Cardiac muscle cell (in vitro differentiated cells and primary cell): ENCODE data around the gene SOX5. TPM values are rescaled to one million over a fixed set of nuclear protein-coding genes. Genes with fewer than 3 reads are reported as not detected.
"Not testable (repeated sequence)": the region's sequence is repeated elsewhere in the genome, so short reads cannot be mapped to it uniquely, and the experiment has no call there.

ENCODE experiments used
- DNase-seq, 2 donors: peaks; one replicate each; pipeline versions ENCODE4 v3.0.0 to v3.0.0-alpha.2; 2010 to 2017; ENCODE audit warnings: low read depth in 1 of 2, low spot score in 1 of 2
- H3K27ac ChIP-seq: fragments of 200-600 bp; sonication (generic); 2 replicates; pipeline ENCODE4 v1.5.1; 2016
- H3K27me3 ChIP-seq: fragments of 200-600 bp; sonication (generic); 2 replicates; pipeline ENCODE4 v1.6.0; 2016; ENCODE audit warnings: control low read depth
- H3K36me3 ChIP-seq: fragments of 200-600 bp; sonication (generic); 2 replicates; pipeline ENCODE4 v1.5.1; 2016; ENCODE audit warnings: control low read depth
- H3K4me1 ChIP-seq: fragments of 200-600 bp; sonication (generic); 2 replicates; pipeline ENCODE4 v1.8.1; 2017; ENCODE audit warnings: low read depth, mild to moderate bottlenecking, mixed run types
- H3K4me3 ChIP-seq: fragments of 200-600 bp; sonication (generic); 2 replicates; pipeline ENCODE4 v1.5.1; 2016; ENCODE audit warnings: mild to moderate bottlenecking
- H3K9me3 ChIP-seq: fragments of 200-600 bp; sonication (generic); 2 replicates; pipeline ENCODE4 v1.5.1; 2017; ENCODE audit warnings: low read depth, mild to moderate bottlenecking, control low read depth
- polyA plus RNA-seq: library from polyadenylated mRNA; unstranded; fragments of >200 nt; fragmentation: Nextera tagmentation; extraction: Ambion mirVana; gene quantifications from 2 replicates; pipeline ENCODE4 v1.2.1, GENCODE V29; 2016
- total RNA-seq: library from RNA; depleted of rRNA; stranded (reverse); fragments of >200 nt; gene quantifications from 2 replicates; pipeline ENCODE4 v1.2.3, GENCODE V29; 2016
- TF ChIP-seq, protein P1 (sequence below): IDR thresholded peaks from 2 replicates; pipeline ENCODE4 v1.5.1; 2012; ENCODE audit warnings: low read depth, mild to moderate bottlenecking, low read length

SOX5 gene
- total and polyA plus RNA-seq, 2 experiments from 2014 or later, result 6.8 to 11.9 TPM

DNA sequence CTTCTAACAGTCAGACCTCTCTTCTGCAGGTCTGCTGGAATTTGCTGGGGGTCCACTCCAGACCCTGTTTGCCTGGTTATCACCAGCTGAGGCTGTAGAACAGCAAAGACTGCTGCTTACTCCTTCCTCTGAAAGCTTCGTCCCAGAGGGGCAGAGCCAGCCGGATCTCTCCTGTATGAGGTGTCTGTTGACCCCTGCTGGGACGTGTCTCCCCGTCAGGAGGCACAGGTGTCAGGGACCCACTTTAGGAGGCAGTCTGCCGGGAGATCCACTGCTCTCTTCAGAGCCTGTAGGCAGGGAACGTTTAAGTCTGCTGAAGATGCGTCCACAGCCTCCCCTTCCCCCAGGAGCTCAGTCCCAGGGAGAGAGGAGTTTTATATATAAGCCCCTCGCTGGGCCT is 125.1 kb downstream of the SOX5 start:
- TF ChIP-seq, protein P1, sequence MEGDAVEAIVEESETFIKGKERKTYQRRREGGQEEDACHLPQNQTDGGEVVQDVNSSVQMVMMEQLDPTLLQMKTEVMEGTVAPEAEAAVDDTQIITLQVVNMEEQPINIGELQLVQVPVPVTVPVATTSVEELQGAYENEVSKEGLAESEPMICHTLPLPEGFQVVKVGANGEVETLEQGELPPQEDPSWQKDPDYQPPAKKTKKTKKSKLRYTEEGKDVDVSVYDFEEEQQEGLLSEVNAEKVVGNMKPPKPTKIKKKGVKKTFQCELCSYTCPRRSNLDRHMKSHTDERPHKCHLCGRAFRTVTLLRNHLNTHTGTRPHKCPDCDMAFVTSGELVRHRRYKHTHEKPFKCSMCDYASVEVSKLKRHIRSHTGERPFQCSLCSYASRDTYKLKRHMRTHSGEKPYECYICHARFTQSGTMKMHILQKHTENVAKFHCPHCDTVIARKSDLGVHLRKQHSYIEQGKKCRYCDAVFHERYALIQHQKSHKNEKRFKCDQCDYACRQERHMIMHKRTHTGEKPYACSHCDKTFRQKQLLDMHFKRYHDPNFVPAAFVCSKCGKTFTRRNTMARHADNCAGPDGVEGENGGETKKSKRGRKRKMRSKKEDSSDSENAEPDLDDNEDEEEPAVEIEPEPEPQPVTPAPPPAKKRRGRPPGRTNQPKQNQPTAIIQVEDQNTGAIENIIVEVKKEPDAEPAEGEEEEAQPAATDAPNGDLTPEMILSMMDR, result no peak
- H3K9me3 ChIP-seq, result no peaks in the 10 kb centered on the region
- DNase-seq, result no peak
- no peak overlapping the region for H3K4me3 ChIP-seq
- H3K4me1 ChIP-seq, result no peaks in the 10 kb centered on the region
- no peaks in the 10 kb centered on the region for H3K36me3 ChIP-seq
- no peak overlapping the region for H3K27ac ChIP-seq
- H3K27me3 ChIP-seq, result no peaks in the 10 kb centered on the region

DNA sequence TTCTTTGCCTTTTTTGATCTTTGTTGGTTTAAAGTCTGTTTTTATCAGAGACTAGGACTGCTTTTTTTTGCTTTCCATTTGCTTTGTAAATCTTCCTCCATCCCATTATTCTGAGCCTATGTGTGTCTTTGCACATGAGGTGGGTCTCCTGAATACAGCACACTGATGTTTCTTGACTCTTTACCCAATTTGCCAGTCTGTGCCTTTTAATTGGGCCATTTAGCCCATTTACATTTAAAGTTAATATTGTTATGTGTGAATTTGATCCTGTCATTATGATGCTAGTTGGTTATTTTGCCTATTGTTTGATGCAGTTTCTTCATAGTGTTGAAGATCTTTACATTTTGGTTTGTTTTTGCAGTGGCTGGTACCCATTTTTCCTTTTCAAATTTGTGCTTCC is 126.6 kb downstream of the SOX5 start:
- not testable (repeated sequence) for DNase-seq, H3K36me3 ChIP-seq, H3K4me3 ChIP-seq, H3K27ac ChIP-seq, H3K27me3 ChIP-seq, H3K9me3 ChIP-seq, H3K4me1 ChIP-seq

DNA sequence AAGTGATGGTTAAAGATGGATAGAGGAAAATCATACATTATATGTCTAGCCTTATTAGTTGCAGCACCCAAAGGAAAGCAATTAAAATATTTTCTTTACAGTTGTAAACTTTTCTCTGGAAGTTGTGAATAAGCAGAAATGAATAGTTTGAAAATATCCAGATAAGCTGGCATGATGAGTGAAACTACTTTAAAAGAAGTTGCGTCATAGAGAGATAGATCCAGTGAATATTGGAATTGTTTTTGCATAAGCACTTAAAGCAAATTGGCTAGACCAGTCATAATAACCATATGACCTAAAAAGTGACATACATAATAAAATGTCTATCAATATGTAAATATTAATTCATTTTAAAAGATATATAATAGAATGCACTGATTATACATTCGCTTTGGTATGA is 132.1 kb downstream of the SOX5 start:
- no peaks in the 10 kb centered on the region for H3K4me1 ChIP-seq
- no peak overlapping the region for H3K4me3 ChIP-seq
- no peaks in the 10 kb centered on the region for H3K27me3 ChIP-seq
- H3K27ac ChIP-seq, result no peak overlapping the region
- DNase-seq, result no peak
- H3K36me3 ChIP-seq, result no peaks in the 10 kb centered on the region
- no peaks in the 10 kb centered on the region for H3K9me3 ChIP-seq
- TF ChIP-seq, protein P1, result no peak

DNA sequence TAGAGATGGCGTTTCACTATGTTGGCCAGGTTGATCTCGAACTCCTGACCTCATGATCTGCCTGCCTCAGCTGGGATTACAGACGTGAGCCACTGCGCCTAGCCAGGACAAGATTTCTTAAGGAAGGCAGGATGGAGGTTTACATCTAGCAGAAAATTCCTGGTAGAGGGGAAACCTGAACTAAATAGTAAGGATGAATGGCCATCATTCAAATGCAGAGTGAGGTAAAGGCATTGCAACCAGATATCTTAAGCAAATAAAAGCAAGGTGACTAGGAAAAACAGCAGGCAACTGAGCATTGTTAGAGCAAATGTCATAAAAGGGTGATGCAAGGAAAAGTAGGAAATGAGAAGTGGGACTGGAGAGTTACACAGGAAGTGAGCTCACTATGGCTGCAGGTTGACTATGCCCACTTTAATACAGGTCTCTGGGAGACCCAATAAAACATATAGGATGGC is 133.0 kb downstream of the SOX5 start:
- no peaks in the 10 kb centered on the region for H3K36me3 ChIP-seq
- H3K27ac ChIP-seq, result no peak overlapping the region
- no peaks in the 10 kb centered on the region for H3K9me3 ChIP-seq
- DNase-seq, result no peak
- TF ChIP-seq, protein P1, result no peak
- no peaks in the 10 kb centered on the region for H3K4me1 ChIP-seq
- H3K4me3 ChIP-seq, result no peak overlapping the region
- H3K27me3 ChIP-seq, result no peaks in the 10 kb centered on the region

DNA sequence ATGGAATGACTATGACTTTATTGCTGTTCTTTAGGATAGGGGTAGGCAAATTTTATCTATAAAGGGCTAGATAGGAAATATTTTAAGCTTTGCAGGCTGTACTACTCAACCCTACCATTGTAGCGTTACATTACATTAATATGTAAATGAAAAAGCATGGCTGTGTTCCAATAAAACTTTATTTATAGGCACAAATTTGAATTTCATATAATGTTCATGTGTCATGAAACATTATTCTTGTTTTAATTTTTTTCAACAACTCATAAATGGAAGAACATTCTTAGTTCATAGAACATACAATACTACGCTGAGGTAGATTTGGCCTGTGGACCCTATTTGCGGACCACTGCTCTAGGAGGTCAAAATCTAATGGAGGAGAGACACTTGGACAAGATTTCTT is 133.7 kb downstream of the SOX5 start:
- no peaks in the 10 kb centered on the region for H3K36me3 ChIP-seq
- no peaks in the 10 kb centered on the region for H3K27me3 ChIP-seq
- no peak for DNase-seq
- no peaks in the 10 kb centered on the region for H3K9me3 ChIP-seq
- TF ChIP-seq, protein P1, result no peak
- H3K4me3 ChIP-seq, result no peak overlapping the region
- no peak overlapping the region for H3K27ac ChIP-seq
- H3K4me1 ChIP-seq, result no peaks in the 10 kb centered on the region

DNA sequence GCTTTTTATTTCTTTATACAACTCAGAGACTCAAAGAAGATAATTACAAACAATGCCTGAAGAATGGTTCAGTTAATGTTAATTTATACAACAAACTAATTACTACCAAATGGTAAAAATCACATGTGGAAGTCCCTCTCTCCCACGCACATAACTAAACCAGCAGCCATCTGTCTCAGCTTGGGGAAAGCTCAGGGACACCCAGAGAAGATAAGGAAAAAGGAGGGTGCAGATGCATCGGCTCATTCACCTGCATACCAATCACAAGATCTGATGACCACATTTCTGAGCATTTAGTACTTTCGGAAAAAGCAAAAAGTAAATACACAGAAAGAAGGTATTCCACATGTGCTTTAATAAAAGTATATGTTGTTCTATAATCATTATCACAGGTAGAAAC is 136.3 kb downstream of the SOX5 start:
- H3K4me1 ChIP-seq, result no peaks in the 10 kb centered on the region

More for the DNA sequence above, 136.3 kb downstream of the SOX5 start:
- no peak for DNase-seq
- Histone ChIP-seq H3K27me3 (no peaks in the 10 kb centered on the region), H3K4me3 (no peak overlapping the region), H3K9me3 (no peaks in the 10 kb centered on the region), H3K27ac (no peak overlapping the region), H3K36me3 (no peaks in the 10 kb centered on the region)
- TF ChIP-seq, protein P1, result no peak
